Sciatic nerve (tissue), 2 donors: ENCODE data around the gene IGSF8. TPM values are rescaled to one million over a fixed set of nuclear protein-coding genes. Genes with fewer than 3 reads are reported as not detected.
A peak's percentile ranks its signal among the peaks of the same experiment; 100 is the strongest.
"Not testable (repeated sequence)": the region's sequence is repeated elsewhere in the genome, so short reads cannot be mapped to it uniquely, and the experiment has no call there.

Experiments
- ATAC-seq: fragments of 200-7000 bp; cut with Tn5 transposase; one replicate; pipeline ENCODE4 v1.9.1; 2020; ENCODE audit warnings: mild to moderate bottlenecking, moderate library complexity
- DNase-seq: peaks from one replicate; pipeline ENCODE4 v3.0.0-alpha.2; 2020; ENCODE audit warnings: low spot score
- intact Hi-C: fragments of 100-400 bp; cut with DNase I; formaldehyde crosslinking; loops from one replicate; pipeline ENCODE4 v1.14.2; 2022
- total RNA-seq: library from RNA; stranded (reverse); fragmentation: NEBNext Ultra II Directional; extraction: Animal tissue kit (Norgen Biotek cat#: 25700); gene quantifications from one replicate; pipeline ENCODE4 v1.2.1, GENCODE V29; 2021
- donor health status: DM: no; HTN: no; CAD: no.
- donor health status: DM: no; HTN: no; CAD: no.

The IGSF8 gene
- total RNA-seq, 1 donor from 2014 or later: 54.9 TPM

GRCh38 chr1:160112357-160112756, 13.9 kb upstream of the IGSF8 start:
- intact Hi-C loops: no loop called here
- DNase-seq (no peak), ATAC-seq (peak; percentile 57)

- ATAC-seq, intact Hi-C loops: not testable (repeated sequence)
These were observed 13.0 kb upstream of the IGSF8 start for GRCh38 chr1:160111462-160111861.

GRCh38 chr1:160109686-160110085, 11.3 kb upstream of the IGSF8 start:
- intact Hi-C loops: no loop called here
- DNase-seq (no peak), ATAC-seq (no peak)

More at GRCh38 chr1:160111462-160111861, 13.0 kb upstream of the IGSF8 start:
- not testable (repeated sequence) for DNase-seq

GRCh38 chr1:160108888-160109662, 10.7 kb upstream of the IGSF8 start:
- intact Hi-C loops: no loop called here
- ATAC-seq (peak; percentile 80), DNase-seq (no peak)

- ATAC-seq (no peak), DNase-seq (no peak)
- intact Hi-C loops: no loop called here
These were observed 9.1 kb upstream of the IGSF8 start for GRCh38 chr1:160107512-160107911.

- intact Hi-C loops: no loop called here
- DNase-seq (no peak), ATAC-seq (no peak)
These were observed 6.7 kb upstream of the IGSF8 start for GRCh38 chr1:160105155-160105554.

- DNase-seq (no peak), ATAC-seq (no peak)
- intact Hi-C loops: no loop called here
These were observed 6.1 kb upstream of the IGSF8 start for GRCh38 chr1:160104486-160104885.

- ATAC-seq (peak; percentile 1), DNase-seq (no peak)
These were observed 5.4 kb upstream of the IGSF8 start for GRCh38 chr1:160103658-160104408.

GRCh38 chr1:160101717-160102522, 3.5 kb upstream of the IGSF8 start:
- ATAC-seq: no peak
- intact Hi-C loops: no loop called here
- no peak for DNase-seq

More at GRCh38 chr1:160103658-160104408, 5.4 kb upstream of the IGSF8 start:
- intact Hi-C loops: no loop called here

GRCh38 chr1:160101037-160101716, 2.8 kb upstream of the IGSF8 start:
- intact Hi-C loops: no loop called here
- peak; percentile 90 for DNase-seq
- peak; percentile 74 for ATAC-seq

GRCh38 chr1:160099716-160100375, 1.4 kb upstream of the IGSF8 start:
- ATAC-seq: no peak
- intact Hi-C loops: loop anchor here (10.0 kb wide), 2 partner anchors 115 to 155 kb away; no protein-coding TSS in a partner anchor
- DNase-seq: no peak

GRCh38 chr1:160098852-160099561, 588 bp upstream of the IGSF8 start:
- ATAC-seq: peak; percentile 91
- DNase-seq: peak; percentile 99
- intact Hi-C loops: loop anchor here (10.0 kb wide), 2 partner anchors 116 to 156 kb away; no protein-coding TSS in a partner anchor

GRCh38 chr1:160097151-160097910, 1.1 kb downstream of the IGSF8 start:
- DNase-seq: no peak
- intact Hi-C loops: loop anchor here (10.0 kb wide), 2 partner anchors 117 to 157 kb away; no protein-coding TSS in a partner anchor
- ATAC-seq: no peak

GRCh38 chr1:160096274-160097116, 1.9 kb downstream of the IGSF8 start:
- no peak for DNase-seq
- peak; percentile 11 for ATAC-seq
- intact Hi-C loops: loop anchor here (10.0 kb wide), 2 partner anchors 118 to 158 kb away; no protein-coding TSS in a partner anchor

- no peak for ATAC-seq
- intact Hi-C loops: loop anchor here (10.0 kb wide), 2 partner anchors 119 to 159 kb away; no protein-coding TSS in a partner anchor
- no peak for DNase-seq
These were observed 2.9 kb downstream of the IGSF8 start for GRCh38 chr1:160095382-160096105.
